GM12865 (cell line): ENCODE results near the gene XAF1.
"Not testable (repeated sequence)": the region's sequence is repeated elsewhere in the genome, so short reads cannot be mapped to it uniquely, and the experiment has no call there.

Experiments
- DNase-seq: peaks from one replicate; pipeline ENCODE4 v3.0.0; 2010; ENCODE audit warnings: low read depth
- H3K4me3 ChIP-seq: 2 replicates; pipeline ENCODE4 v1.5.1; 2011; ENCODE audit warnings: mild to moderate bottlenecking, low read depth, low read length, control low read depth
- CTCF ChIP-seq: IDR thresholded peaks from 2 replicates; pipeline ENCODE4 v1.5.1; 2011; ENCODE audit warnings: low read length, control low read depth, low read depth, inconsistent platforms; ENCODE audit not compliant: insufficient read depth; ENCODE audit errors: missing control alignments

The XAF1 gene

GRCh38 chr17:6721744-6722143, 34.1 kb upstream of the XAF1 start:
- H3K4me3 ChIP-seq = no peak overlapping the region
- no peak for DNase-seq
- no peak for TF ChIP-seq CTCF

- no peak for TF ChIP-seq CTCF
- DNase-seq = no peak
- no peak overlapping the region for H3K4me3 ChIP-seq
Observed at GRCh38 chr17:6724009-6724408, 31.8 kb upstream of the XAF1 start.

GRCh38 chr17:6729531-6729930, 26.3 kb upstream of the XAF1 start:
- no peak overlapping the region for H3K4me3 ChIP-seq
- no peak for DNase-seq
- TF ChIP-seq CTCF = no peak

GRCh38 chr17:6746665-6747064, 9.2 kb upstream of the XAF1 start:
- not testable (repeated sequence) for DNase-seq, H3K4me3 ChIP-seq

GRCh38 chr17:6748617-6749016, 7.2 kb upstream of the XAF1 start:
- no peak for TF ChIP-seq CTCF
- H3K4me3 ChIP-seq = no peak overlapping the region
- no peak for DNase-seq

GRCh38 chr17:6749519-6749918, 6.3 kb upstream of the XAF1 start:
- H3K4me3 ChIP-seq = no peak overlapping the region
- no peak for TF ChIP-seq CTCF
- DNase-seq = no peak

GRCh38 chr17:6752068-6752909, 3.6 kb upstream of the XAF1 start:
- no peak for TF ChIP-seq CTCF
- H3K4me3 ChIP-seq = no peak overlapping the region
- DNase-seq = no peak
